ENCODE measurements around the gene IFNA13.

DNA sequence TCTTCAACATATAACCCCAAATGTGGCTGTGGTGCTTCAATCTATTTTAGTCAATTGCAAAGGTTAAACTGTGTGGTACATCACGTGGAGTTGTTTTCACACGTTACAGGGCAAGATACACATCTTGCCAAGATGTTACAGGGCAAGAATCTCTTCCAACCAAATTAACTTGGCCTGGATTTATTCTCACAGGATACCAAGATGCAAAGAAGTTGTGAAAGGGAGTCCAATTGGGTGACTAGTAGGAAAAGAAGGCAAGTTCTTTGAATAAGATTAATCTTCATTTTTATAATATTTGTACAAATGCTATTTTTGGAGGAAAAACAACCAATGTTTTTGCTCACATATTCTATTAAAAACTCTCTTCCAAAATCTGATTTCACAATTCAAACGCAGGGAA, 36.3 kb upstream of the IFNA13 start:
- TF ChIP-seq POLR2AphosphoS5 (IDR thresholded peaks at IDR 0.05) (no peak), CTCF (IDR thresholded peaks at IDR 0.05) (no peak), POLR2A (IDR thresholded peaks at IDR 0.05) (no peak)

Data from gastroesophageal sphincter (tissue), 3 donors.